H9 (cell line): ENCODE results near the gene YPEL1. TPM values are rescaled to one million over a fixed set of nuclear protein-coding genes. Genes with fewer than 3 reads are reported as not detected.

Experiments used
- DNase-seq: peaks from one replicate; pipeline ENCODE4 v3.0.0-alpha.2; 2017
- H2AFZ ChIP-seq: one replicate; pipeline ENCODE4 v1.6.1; 2013; ENCODE audit warnings: mild to moderate bottlenecking, low read length, control low read depth, moderate library complexity
- H2AK5ac ChIP-seq: 2 replicates; pipeline ENCODE4 v1.6.1; 2013; ENCODE audit warnings: low read length, control low read depth, mixed read lengths; ENCODE audit not compliant: insufficient read length
- H2BK120ac ChIP-seq: one replicate; pipeline ENCODE4 v1.6.1; 2013; ENCODE audit warnings: low read depth, mild to moderate bottlenecking, low read length, control low read depth, inconsistent platforms; ENCODE audit not compliant: poor library complexity, severe bottlenecking
- H2BK12ac ChIP-seq: 2 replicates; pipeline ENCODE4 v1.6.1; 2013; ENCODE audit warnings: low read length, control low read depth, mixed read lengths, low read depth; ENCODE audit not compliant: insufficient read length
- H2BK15ac ChIP-seq: 2 replicates; pipeline ENCODE4 v1.6.1; 2013; ENCODE audit warnings: low read depth, low read length, control low read depth
- H2BK20ac ChIP-seq: one replicate; pipeline ENCODE4 v1.6.1; 2013; ENCODE audit warnings: low read depth, mild to moderate bottlenecking, low read length, control low read depth, inconsistent platforms; ENCODE audit not compliant: poor library complexity, severe bottlenecking
- H2BK5ac ChIP-seq: 2 replicates; pipeline ENCODE4 v1.6.1; 2013; ENCODE audit warnings: low read length, control low read depth, mixed read lengths; ENCODE audit not compliant: insufficient read length
- H3K14ac ChIP-seq: 2 replicates; pipeline ENCODE4 v1.6.1; 2013; ENCODE audit warnings: low read length, control low read depth; ENCODE audit not compliant: insufficient read depth
- H3K18ac ChIP-seq: 2 replicates; pipeline ENCODE4 v1.6.1; 2013; ENCODE audit warnings: low read depth, mild to moderate bottlenecking, mixed read lengths, low read length, control low read depth; ENCODE audit not compliant: insufficient read length
- H3K23ac ChIP-seq: 2 replicates; pipeline ENCODE4 v1.6.1; 2013; ENCODE audit warnings: low read length, control low read depth, mixed read lengths, low read depth; ENCODE audit not compliant: insufficient read length
- H3K23me2 ChIP-seq: 2 replicates; pipeline ENCODE4 v1.6.1; 2013; ENCODE audit warnings: low read depth, mild to moderate bottlenecking, mixed read lengths, low read length, control low read depth; ENCODE audit not compliant: insufficient read length, poor library complexity, severe bottlenecking
- H3K27ac ChIP-seq: 2 replicates; pipeline ENCODE4 v1.5.1; 2013; ENCODE audit warnings: low read length, control low read depth, mixed read lengths, low read depth; ENCODE audit not compliant: insufficient read length
- H3K27me3 ChIP-seq: 2 replicates; pipeline ENCODE4 v1.6.1; 2013; ENCODE audit warnings: low read length, control low read depth, inconsistent platforms; ENCODE audit not compliant: insufficient read depth
- H3K4ac ChIP-seq: 2 replicates; pipeline ENCODE4 v1.6.1; 2013; ENCODE audit warnings: low read depth, mild to moderate bottlenecking, control low read depth, inconsistent platforms, low read length, moderate library complexity
- H3K4me1 ChIP-seq: 2 replicates; pipeline ENCODE4 v1.6.1; 2013; ENCODE audit warnings: low read length, control low read depth, inconsistent platforms; ENCODE audit not compliant: insufficient read depth
- H3K4me2 ChIP-seq: 2 replicates; pipeline ENCODE4 v1.6.1; 2013; ENCODE audit warnings: low read length, control low read depth, mixed read lengths; ENCODE audit not compliant: insufficient read length, insufficient read depth
- H3K56ac ChIP-seq: 2 replicates; pipeline ENCODE4 v1.6.1; 2013; ENCODE audit warnings: low read depth, mild to moderate bottlenecking, mixed read lengths, low read length, control low read depth; ENCODE audit not compliant: insufficient read length
- H3K79me1 ChIP-seq: 2 replicates; pipeline ENCODE4 v1.6.1; 2013; ENCODE audit warnings: low read depth, mild to moderate bottlenecking, moderate library complexity, low read length, control low read depth, inconsistent platforms; ENCODE audit not compliant: insufficient read depth, poor library complexity, severe bottlenecking
- H3K79me2 ChIP-seq: 2 replicates; pipeline ENCODE4 v1.6.1; 2013; ENCODE audit warnings: low read length, control low read depth, inconsistent platforms; ENCODE audit not compliant: insufficient read depth
- H3K9ac ChIP-seq: 2 replicates; pipeline ENCODE4 v1.6.1; 2013; ENCODE audit warnings: low read length, control low read depth, mixed read lengths; ENCODE audit not compliant: insufficient read length; ENCODE audit errors: extremely low read depth
- H3K9me3 ChIP-seq: one replicate; pipeline ENCODE4 v1.6.1; 2013; ENCODE audit warnings: low read depth, low read length, inconsistent platforms; ENCODE audit not compliant: control insufficient read depth
- H3T11ph ChIP-seq: one replicate; pipeline ENCODE4 v1.6.1; 2013; ENCODE audit warnings: mild to moderate bottlenecking, low read length, control low read depth, inconsistent platforms
- H4K20me1 ChIP-seq: one replicate; pipeline ENCODE4 v1.6.1; 2013; ENCODE audit not compliant: control insufficient read depth, insufficient read length, insufficient read depth
- H4K5ac ChIP-seq: 2 replicates; pipeline ENCODE4 v1.6.1; 2013; ENCODE audit warnings: low read depth, mild to moderate bottlenecking, mixed read lengths, low read length, control low read depth; ENCODE audit not compliant: insufficient read length
- H4K8ac ChIP-seq: replicated peaks from 2 replicates; pipeline ENCODE4 v1.6.1; 2013; ENCODE audit warnings: low read length, control low read depth, mixed read lengths, low read depth; ENCODE audit not compliant: insufficient read length
- H4K91ac ChIP-seq: 2 replicates; pipeline ENCODE4 v1.6.1; 2013; ENCODE audit warnings: low read depth, mild to moderate bottlenecking, moderate library complexity, mixed read lengths, low read length, control low read depth; ENCODE audit not compliant: insufficient read length
- H3K27ac Mint-ChIP-seq, 3 experiments: 2 replicates in 2 of 3; 3 replicates in 1 of 3; pipeline ENCODE4 v1.8.0; 2020 to 2021; ENCODE audit warnings: mixed read lengths in 3 of 3, mild to moderate bottlenecking in 1 of 3, moderate library complexity in 1 of 3
- H3K27me3 Mint-ChIP-seq: 2 replicates; pipeline ENCODE4 v1.8.0; 2021; ENCODE audit warnings: low read depth, mild to moderate bottlenecking, moderate library complexity, mixed read lengths
- H3K36me3 Mint-ChIP-seq, 3 experiments: 2 replicates in 2 of 3; 3 replicates in 1 of 3; pipeline ENCODE4 v1.8.0; 2020 to 2021; ENCODE audit warnings: low read depth in 3 of 3, mixed read lengths in 3 of 3; ENCODE audit not compliant: insufficient read depth in 1 of 3
- H3K4me1 Mint-ChIP-seq, 2 experiments: 2 replicates each; pipeline ENCODE4 v1.8.0; 2020; ENCODE audit warnings: mixed read lengths in 2 of 2
- H3K4me3 Mint-ChIP-seq, 2 experiments: 2 replicates in 1 of 2; 3 replicates in 1 of 2; pipeline ENCODE4 v1.8.0; 2020 to 2021; ENCODE audit warnings: mild to moderate bottlenecking in 2 of 2, mixed read lengths in 2 of 2, moderate library complexity in 1 of 2
- H3K9me3 Mint-ChIP-seq, 2 experiments: 2 replicates in 1 of 2; 3 replicates in 1 of 2; pipeline ENCODE4 v1.8.0; 2020; ENCODE audit warnings: mild to moderate bottlenecking in 2 of 2, mixed read lengths in 2 of 2, moderate library complexity in 1 of 2
- CTCF ChIP-seq: fragments of 200-600 bp; sonication (generic); conservative IDR thresholded peaks from 3 replicates; pipeline ENCODE4 v1.8.0; 2021; ENCODE audit warnings: antibody characterized with exemption, mild to moderate bottlenecking
- WGBS: extraction: QIAGEN DNeasy Blood & Tissue Kit; methylation state at CpG from one replicate; pipeline ENCODE4 v1.1.7; 2013; ENCODE audit warnings: missing lambda C conversion rate, low lambda C conversion rate, mixed read lengths; ENCODE audit not compliant: insufficient read length; ENCODE audit errors: extremely low coverage; 5-methylcytosine and 5-hydroxymethylcytosine counted together
- total RNA-seq: library from RNA; stranded (reverse); gene quantifications from 2 replicates; pipeline ENCODE4 v1.2.1, GENCODE V29; 2021

Gene YPEL1
- total RNA-seq, 1 experiment from 2014 or later, result 5.4 TPM

- no peak for TF ChIP-seq CTCF
- Histone ChIP-seq H4K91ac (no peak overlapping the region), H4K5ac (no peak overlapping the region), H2BK5ac (no peak overlapping the region), H3K79me2 (no peaks in the 10 kb centered on the region), H3K18ac (no peak overlapping the region), H2BK15ac (no peak overlapping the region), H3K79me1 (no peaks in the 10 kb centered on the region), H4K8ac (no peak overlapping the region), H3K4ac (no peak overlapping the region), H3K4me2 (no peak overlapping the region), H2BK120ac (no peak overlapping the region), H3K4me1 (no peaks in the 10 kb centered on the region), H3K56ac (no peak overlapping the region), H4K20me1 (no peaks in the 10 kb centered on the region), H3K23ac (no peak overlapping the region), H2BK20ac (no peak overlapping the region), H3K9me3 (no peaks in the 10 kb centered on the region), H3K14ac (no peak overlapping the region), H2AK5ac (no peak overlapping the region), H3K23me2 (no peaks in the 10 kb centered on the region), H3K27ac (no peak overlapping the region), H3K9ac (no peak overlapping the region), H2BK12ac (no peak overlapping the region), H3K27me3 (no peaks in the 10 kb centered on the region), H2AFZ (no peak overlapping the region), H3T11ph (no peak overlapping the region)
- no peak overlapping the region for H3K4me3 Mint-ChIP-seq
- no peaks in the 10 kb centered on the region; the same call in 1 of the 2 replicates for H3K27me3 Mint-ChIP-seq
- H3K27ac Mint-ChIP-seq, result no peak overlapping the region
- WGBS, result no CpG with 5 or more reads among the region's 10 CpGs
- no peaks in the 10 kb centered on the region for H3K9me3 Mint-ChIP-seq
- H3K36me3 Mint-ChIP-seq, result peaks cover 0 to 7% (median 4%) of the 10 kb centered on the region in 3 experiments; a peak in 5 of 7 replicates
- peaks cover 9 to 11% of the 10 kb centered on the region in 2 experiments for H3K4me1 Mint-ChIP-seq
- no peak for DNase-seq
Measured at GRCh38 chr22:21727768-21728167, 7.8 kb downstream of the YPEL1 start.
